G401.6 (cell line): Measurements from ENCODE around the gene SAMD10.
"Not testable (repeated sequence)": the region's sequence is repeated elsewhere in the genome, so short reads cannot be mapped to it uniquely, and the experiment has no call there.

Experiments
- FAIRE-seq: peaks from 2 replicates; lab custom pipeline; 2012; peaks lifted over from hg19 to GRCh38; lab: Jason Lieb, UNC

Gene SAMD10

DNA sequence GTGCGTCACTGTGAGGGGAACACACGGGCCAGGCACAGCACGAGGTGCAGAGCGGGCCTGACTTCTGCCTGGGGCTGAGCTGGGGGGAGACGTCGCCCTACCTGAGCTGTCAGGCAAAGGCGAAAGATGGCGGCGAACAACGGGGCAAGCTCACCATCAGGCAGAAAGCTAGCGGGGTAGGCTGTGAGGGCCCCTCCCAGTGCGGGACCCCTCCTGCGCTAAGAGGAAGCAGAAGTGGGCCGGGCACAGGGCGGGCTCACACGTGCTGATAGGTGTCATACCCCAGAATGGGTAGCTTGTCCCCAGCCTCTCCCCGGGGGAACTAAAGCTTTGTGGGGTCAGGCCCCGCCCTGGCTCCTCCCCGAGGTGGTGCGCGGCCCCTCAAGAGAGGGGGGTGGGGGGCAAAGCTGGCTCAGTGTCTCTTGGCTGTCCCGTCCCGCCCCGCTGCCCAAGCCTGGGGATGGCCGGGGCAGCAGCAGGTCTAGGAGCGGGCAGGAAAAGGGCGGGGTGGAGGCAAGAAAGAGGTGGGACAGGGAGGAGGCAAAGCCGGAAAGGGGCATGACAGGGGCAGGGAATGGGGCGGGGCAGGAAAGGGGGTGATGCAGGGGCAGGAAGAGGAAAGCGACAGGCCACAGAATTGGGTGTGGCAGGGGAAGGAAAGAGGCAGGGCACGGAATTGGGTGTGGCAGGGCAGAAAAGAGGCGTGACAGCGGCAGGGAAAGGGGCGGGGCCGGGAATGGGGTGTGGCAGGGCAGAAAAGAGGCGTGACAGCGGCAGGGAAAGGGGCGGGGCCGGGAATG is 38.0 kb downstream of the SAMD10 start:
- FAIRE-seq, result no peak

- FAIRE-seq, result no peak
These were observed 38.8 kb downstream of the SAMD10 start for GRCh38 chr20:63940472-63941266.

- FAIRE-seq, result no peak
These were observed 39.4 kb downstream of the SAMD10 start for GRCh38 chr20:63940071-63940471.

GRCh38 chr20:63939061-63939935 is 40.1 kb downstream of the SAMD10 start:
- FAIRE-seq, result no peak

- FAIRE-seq, result no peak
These were observed 41.8 kb downstream of the SAMD10 start for GRCh38 chr20:63937596-63937995.

- no peak for FAIRE-seq
These were observed 44.0 kb downstream of the SAMD10 start for GRCh38 chr20:63935447-63935846.

GRCh38 chr20:63934271-63935068 is 45.0 kb downstream of the SAMD10 start:
- no peak for FAIRE-seq

- no peak for FAIRE-seq
These were observed 45.8 kb downstream of the SAMD10 start for GRCh38 chr20:63933646-63934045.

- FAIRE-seq, result no peak
These were observed 46.8 kb downstream of the SAMD10 start for GRCh38 chr20:63932606-63933160.

GRCh38 chr20:63931735-63932134 is 47.7 kb downstream of the SAMD10 start:
- no peak for FAIRE-seq

GRCh38 chr20:63930971-63931553 is 48.4 kb downstream of the SAMD10 start:
- no peak for FAIRE-seq

- not testable (repeated sequence) for FAIRE-seq
These were observed 50.0 kb downstream of the SAMD10 start for GRCh38 chr20:63929473-63929883.

DNA sequence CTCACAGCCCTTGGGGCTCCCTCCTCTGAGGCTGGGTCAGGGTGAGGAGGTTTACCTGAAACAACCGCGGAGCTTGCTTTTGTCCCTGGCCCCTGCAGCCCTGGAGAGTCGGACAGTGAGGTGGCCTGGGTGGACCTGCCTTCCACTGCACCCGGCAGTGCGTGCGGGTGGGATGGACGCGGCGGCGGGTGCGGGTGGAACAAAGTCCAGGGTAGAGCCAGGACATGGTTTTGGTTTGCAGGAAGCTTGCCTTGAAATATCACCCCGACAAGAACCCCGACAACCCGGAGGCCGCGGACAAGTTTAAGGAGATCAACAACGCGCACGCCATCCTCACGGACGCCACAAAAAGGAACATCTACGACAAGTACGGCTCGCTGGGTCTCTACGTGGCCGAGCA is 50.4 kb downstream of the SAMD10 start:
- no peak for FAIRE-seq

GRCh38 chr20:63926298-63926697 is 53.1 kb downstream of the SAMD10 start:
- FAIRE-seq, result no peak

DNA sequence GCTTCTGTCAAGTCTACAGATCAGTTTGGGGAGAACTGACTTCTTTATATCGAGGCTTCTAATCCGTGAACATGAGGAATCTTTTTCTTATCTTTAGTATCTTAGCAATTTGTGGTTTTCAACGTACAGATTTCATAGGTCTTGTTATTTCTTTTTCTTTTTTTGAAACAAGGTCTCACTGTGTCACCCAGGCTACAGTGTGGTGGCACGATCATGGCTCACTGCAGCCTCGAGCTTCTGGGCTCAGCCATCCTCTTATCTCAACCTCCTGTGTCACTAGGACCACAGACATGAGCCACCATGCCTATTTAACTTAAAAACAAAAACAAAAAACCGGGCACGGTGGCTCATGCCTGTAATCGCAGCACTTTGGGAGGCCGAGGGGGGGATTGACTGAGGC is 55.2 kb downstream of the SAMD10 start:
- FAIRE-seq, result no peak
